ENCODE results near the gene CXCR4. TPM values are rescaled to one million over a fixed set of nuclear protein-coding genes. Genes with fewer than 3 reads are reported as not detected.

Gene CXCR4
- total and polyA plus RNA-seq, 2 experiments from 2014 or later: 2.1 TPM

DNA sequence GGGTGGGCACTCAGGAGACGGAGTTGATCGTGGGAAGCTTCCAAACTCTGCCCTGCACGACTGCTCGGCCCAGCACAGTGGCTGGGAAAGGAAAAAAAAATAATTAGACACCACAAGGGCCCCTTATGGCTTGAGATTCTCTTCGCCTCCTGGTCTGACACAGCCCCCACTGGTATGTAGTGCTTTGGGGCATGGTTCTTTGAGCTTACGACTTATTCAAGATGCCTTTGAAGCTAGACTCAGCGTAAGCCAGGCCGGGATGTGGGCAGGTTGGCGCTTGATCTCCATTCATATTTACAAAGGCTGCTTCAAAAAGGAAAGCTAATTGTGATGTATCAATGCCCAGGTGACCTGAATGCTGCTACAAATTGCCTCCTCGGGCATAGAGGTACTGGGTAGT, 50.5 kb downstream of the CXCR4 start:
- Histone ChIP-seq H3K36me3 (ENCODE audit: insufficient read depth) (no peaks in the 10 kb centered on the region), H3K4me3 (no peak overlapping the region), H3F3A (replicated peaks; ENCODE audit: low read depth) (no peaks in the 10 kb centered on the region), H3K4me2 (no peak overlapping the region), H2AFZ (no peak overlapping the region), H3K4me1 (ENCODE audit: insufficient read depth) (no peaks in the 10 kb centered on the region), H3K27me3 (ENCODE audit: insufficient read depth) (no peaks in the 10 kb centered on the region), H3K9me2 (ENCODE audit: insufficient read depth) (0 out of 2 replicates have a peak, but pooled peaks cover 6% of the 10 kb centered on the region), H3K27ac (ENCODE audit: low read depth) (no peak overlapping the region), H3K79me2 (replicated peaks; ENCODE audit: insufficient read depth) (no peaks in the 10 kb centered on the region), H4K20me1 (replicated peaks; ENCODE audit: insufficient read depth) (no peaks in the 10 kb centered on the region)
- Mint-ChIP-seq H3K9me3 (peaks cover 15% of the 10 kb centered on the region), H3K27ac (no peak overlapping the region), H3K4me1 (peaks cover 10% of the 10 kb centered on the region; the same call in 2 of the 3 replicates), H3K36me3 (ENCODE audit: low read depth) (peaks cover 4% of the 10 kb centered on the region; the same call in 2 of the 3 replicates), H3K27me3 (ENCODE audit: insufficient read depth, low read depth, poor library complexity) (peaks cover 4% of the 10 kb centered on the region), H3K4me3 (no peak overlapping the region)
- ATAC-seq (no peak), DNase-seq (ENCODE audit: low spot score) (no peak)
- TF ChIP-seq, protein P1, sequence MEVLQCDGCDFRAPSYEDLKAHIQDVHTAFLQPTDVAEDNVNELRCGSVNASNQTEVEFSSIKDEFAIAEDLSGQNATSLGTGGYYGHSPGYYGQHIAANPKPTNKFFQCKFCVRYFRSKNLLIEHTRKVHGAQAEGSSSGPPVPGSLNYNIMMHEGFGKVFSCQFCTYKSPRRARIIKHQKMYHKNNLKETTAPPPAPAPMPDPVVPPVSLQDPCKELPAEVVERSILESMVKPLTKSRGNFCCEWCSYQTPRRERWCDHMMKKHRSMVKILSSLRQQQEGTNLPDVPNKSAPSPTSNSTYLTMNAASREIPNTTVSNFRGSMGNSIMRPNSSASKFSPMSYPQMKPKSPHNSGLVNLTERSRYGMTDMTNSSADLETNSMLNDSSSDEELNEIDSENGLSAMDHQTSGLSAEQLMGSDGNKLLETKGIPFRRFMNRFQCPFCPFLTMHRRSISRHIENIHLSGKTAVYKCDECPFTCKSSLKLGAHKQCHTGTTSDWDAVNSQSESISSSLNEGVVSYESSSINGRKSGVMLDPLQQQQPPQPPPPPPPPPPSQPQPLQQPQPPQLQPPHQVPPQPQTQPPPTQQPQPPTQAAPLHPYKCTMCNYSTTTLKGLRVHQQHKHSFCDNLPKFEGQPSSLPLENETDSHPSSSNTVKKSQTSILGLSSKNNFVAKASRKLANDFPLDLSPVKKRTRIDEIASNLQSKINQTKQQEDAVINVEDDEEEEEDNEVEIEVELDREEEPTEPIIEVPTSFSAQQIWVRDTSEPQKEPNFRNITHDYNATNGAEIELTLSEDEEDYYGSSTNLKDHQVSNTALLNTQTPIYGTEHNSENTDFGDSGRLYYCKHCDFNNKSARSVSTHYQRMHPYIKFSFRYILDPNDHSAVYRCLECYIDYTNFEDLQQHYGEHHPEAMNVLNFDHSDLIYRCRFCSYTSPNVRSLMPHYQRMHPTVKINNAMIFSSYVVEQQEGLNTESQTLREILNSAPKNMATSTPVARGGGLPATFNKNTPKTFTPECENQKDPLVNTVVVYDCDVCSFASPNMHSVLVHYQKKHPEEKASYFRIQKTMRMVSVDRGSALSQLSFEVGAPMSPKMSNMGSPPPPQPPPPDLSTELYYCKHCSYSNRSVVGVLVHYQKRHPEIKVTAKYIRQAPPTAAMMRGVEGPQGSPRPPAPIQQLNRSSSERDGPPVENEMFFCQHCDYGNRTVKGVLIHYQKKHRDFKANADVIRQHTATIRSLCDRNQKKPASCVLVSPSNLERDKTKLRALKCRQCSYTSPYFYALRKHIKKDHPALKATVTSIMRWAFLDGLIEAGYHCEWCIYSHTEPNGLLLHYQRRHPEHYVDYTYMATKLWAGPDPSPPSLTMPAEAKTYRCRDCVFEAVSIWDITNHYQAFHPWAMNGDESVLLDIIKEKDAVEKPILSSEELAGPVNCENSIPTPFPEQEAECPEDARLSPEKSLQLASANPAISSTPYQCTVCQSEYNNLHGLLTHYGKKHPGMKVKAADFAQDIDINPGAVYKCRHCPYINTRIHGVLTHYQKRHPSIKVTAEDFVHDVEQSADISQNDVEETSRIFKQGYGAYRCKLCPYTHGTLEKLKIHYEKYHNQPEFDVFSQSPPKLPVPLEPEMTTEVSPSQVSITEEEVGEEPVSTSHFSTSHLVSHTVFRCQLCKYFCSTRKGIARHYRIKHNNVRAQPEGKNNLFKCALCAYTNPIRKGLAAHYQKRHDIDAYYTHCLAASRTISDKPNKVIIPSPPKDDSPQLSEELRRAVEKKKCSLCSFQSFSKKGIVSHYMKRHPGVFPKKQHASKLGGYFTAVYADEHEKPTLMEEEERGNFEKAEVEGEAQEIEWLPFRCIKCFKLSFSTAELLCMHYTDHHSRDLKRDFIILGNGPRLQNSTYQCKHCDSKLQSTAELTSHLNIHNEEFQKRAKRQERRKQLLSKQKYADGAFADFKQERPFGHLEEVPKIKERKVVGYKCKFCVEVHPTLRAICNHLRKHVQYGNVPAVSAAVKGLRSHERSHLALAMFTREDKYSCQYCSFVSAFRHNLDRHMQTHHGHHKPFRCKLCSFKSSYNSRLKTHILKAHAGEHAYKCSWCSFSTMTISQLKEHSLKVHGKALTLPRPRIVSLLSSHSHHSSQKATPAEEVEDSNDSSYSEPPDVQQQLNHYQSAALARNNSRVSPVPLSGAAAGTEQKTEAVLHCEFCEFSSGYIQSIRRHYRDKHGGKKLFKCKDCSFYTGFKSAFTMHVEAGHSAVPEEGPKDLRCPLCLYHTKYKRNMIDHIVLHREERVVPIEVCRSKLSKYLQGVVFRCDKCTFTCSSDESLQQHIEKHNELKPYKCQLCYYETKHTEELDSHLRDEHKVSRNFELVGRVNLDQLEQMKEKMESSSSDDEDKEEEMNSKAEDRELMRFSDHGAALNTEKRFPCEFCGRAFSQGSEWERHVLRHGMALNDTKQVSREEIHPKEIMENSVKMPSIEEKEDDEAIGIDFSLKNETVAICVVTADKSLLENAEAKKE (CRISPR knock-in tag; IDR thresholded peaks at IDR 0.05): no peak
- TF ChIP-seq ZNF114 (CRISPR knock-in tag; IDR thresholded peaks at IDR 0.05): no peak
- TF ChIP-seq, protein P2, sequence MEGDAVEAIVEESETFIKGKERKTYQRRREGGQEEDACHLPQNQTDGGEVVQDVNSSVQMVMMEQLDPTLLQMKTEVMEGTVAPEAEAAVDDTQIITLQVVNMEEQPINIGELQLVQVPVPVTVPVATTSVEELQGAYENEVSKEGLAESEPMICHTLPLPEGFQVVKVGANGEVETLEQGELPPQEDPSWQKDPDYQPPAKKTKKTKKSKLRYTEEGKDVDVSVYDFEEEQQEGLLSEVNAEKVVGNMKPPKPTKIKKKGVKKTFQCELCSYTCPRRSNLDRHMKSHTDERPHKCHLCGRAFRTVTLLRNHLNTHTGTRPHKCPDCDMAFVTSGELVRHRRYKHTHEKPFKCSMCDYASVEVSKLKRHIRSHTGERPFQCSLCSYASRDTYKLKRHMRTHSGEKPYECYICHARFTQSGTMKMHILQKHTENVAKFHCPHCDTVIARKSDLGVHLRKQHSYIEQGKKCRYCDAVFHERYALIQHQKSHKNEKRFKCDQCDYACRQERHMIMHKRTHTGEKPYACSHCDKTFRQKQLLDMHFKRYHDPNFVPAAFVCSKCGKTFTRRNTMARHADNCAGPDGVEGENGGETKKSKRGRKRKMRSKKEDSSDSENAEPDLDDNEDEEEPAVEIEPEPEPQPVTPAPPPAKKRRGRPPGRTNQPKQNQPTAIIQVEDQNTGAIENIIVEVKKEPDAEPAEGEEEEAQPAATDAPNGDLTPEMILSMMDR (conservative IDR thresholded peaks at IDR 0.05; ENCODE audit: low read depth in 2 of 2): no peak

DNA sequence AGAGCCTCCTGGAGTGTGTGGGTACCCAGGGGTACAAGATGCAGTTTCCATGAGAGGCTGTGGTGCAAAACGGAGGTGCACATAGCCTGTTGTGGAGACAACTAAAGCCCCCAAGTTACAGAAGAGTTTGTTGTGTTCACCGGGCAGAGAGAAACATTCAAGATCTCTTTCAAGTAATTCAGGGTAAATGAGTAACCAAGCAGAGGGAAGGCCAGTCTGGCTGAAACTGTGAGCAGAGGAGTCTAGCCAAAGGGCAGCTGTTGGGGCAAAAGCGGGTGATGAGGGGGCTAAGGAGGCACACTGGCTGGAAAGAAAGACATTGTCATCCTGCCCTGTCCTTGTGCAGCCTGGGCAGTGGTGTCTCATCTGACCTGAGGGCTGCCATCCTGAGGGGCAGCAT, 52.0 kb downstream of the CXCR4 start:
- H3K9me2 ChIP-seq (ENCODE audit: insufficient read depth): 0 out of 2 replicates have a peak, but pooled peaks cover 6% of the 10 kb centered on the region
- Mint-ChIP-seq H3K4me1 (peaks cover 10% of the 10 kb centered on the region; the same call in 2 of the 3 replicates), H3K27me3 (ENCODE audit: insufficient read depth, low read depth, poor library complexity) (peaks cover 2% of the 10 kb centered on the region), H3K36me3 (ENCODE audit: low read depth) (no peaks in the 10 kb centered on the region), H3K4me3 (no peak overlapping the region), H3K27ac (no peak overlapping the region), H3K9me3 (peaks cover 5% of the 10 kb centered on the region; the same call in 2 of the 3 replicates)
- peak overlapping the region; percentile 14; the same call in 1 of the 2 replicates for H2AFZ ChIP-seq
- no peak overlapping the region for H3K4me3 ChIP-seq
- no peak overlapping the region for H3K4me2 ChIP-seq
- DNase-seq (ENCODE audit: low spot score): no peak
- no peaks in the 10 kb centered on the region for H3K79me2 ChIP-seq (replicated peaks; ENCODE audit: insufficient read depth)
- no peaks in the 10 kb centered on the region for H3K27me3 ChIP-seq (ENCODE audit: insufficient read depth)
- H3K36me3 ChIP-seq (ENCODE audit: insufficient read depth): no peaks in the 10 kb centered on the region
- no peaks in the 10 kb centered on the region for H3K4me1 ChIP-seq (ENCODE audit: insufficient read depth)
- no peaks in the 10 kb centered on the region for H3F3A ChIP-seq (replicated peaks; ENCODE audit: low read depth)
- ATAC-seq: no peak
- H3K27ac ChIP-seq (ENCODE audit: low read depth): no peak overlapping the region
- no peaks in the 10 kb centered on the region for H4K20me1 ChIP-seq (replicated peaks; ENCODE audit: insufficient read depth)
- no peak for TF ChIP-seq STAT1 (IDR thresholded peaks at IDR 0.05; ENCODE audit: unreplicated experiment)
- TF ChIP-seq NANOG (IDR thresholded peaks at IDR 0.05; ENCODE audit: borderline replicate concordance): no peak
- TF ChIP-seq, protein P3, sequence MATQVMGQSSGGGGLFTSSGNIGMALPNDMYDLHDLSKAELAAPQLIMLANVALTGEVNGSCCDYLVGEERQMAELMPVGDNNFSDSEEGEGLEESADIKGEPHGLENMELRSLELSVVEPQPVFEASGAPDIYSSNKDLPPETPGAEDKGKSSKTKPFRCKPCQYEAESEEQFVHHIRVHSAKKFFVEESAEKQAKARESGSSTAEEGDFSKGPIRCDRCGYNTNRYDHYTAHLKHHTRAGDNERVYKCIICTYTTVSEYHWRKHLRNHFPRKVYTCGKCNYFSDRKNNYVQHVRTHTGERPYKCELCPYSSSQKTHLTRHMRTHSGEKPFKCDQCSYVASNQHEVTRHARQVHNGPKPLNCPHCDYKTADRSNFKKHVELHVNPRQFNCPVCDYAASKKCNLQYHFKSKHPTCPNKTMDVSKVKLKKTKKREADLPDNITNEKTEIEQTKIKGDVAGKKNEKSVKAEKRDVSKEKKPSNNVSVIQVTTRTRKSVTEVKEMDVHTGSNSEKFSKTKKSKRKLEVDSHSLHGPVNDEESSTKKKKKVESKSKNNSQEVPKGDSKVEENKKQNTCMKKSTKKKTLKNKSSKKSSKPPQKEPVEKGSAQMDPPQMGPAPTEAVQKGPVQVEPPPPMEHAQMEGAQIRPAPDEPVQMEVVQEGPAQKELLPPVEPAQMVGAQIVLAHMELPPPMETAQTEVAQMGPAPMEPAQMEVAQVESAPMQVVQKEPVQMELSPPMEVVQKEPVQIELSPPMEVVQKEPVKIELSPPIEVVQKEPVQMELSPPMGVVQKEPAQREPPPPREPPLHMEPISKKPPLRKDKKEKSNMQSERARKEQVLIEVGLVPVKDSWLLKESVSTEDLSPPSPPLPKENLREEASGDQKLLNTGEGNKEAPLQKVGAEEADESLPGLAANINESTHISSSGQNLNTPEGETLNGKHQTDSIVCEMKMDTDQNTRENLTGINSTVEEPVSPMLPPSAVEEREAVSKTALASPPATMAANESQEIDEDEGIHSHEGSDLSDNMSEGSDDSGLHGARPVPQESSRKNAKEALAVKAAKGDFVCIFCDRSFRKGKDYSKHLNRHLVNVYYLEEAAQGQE (IDR thresholded peaks at IDR 0.05; ENCODE audit: unreplicated experiment): no peak
- no peak for TF ChIP-seq EZH2 (IDR thresholded peaks at IDR 0.05; ENCODE audit: low read depth, unreplicated experiment)
- TF ChIP-seq, protein P2 (conservative IDR thresholded peaks at IDR 0.05; ENCODE audit: low read depth in 2 of 2): no peak
